ENCODE results near the gene ALG10B.

DNA sequence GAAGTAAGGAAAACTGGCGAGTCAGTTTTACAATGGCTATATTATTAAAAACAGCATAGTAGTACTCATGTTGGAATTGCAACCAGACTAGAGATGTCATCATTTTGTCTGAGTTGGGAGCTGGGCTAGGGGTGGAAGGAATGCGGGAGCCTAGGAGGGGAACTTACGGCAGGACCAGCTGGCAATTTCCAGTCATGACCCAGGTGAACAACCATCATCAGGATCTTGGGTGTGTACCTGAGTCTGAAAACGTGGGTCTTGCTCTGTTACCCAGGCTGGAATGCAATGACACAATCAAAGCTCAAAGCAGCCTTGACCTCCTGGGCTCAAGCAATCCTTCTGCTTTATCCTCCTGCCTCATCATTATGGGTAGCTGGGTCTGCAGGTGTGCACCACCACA lies 50.9 kb downstream of the ALG10B start:
- TF ChIP-seq, protein P1, sequence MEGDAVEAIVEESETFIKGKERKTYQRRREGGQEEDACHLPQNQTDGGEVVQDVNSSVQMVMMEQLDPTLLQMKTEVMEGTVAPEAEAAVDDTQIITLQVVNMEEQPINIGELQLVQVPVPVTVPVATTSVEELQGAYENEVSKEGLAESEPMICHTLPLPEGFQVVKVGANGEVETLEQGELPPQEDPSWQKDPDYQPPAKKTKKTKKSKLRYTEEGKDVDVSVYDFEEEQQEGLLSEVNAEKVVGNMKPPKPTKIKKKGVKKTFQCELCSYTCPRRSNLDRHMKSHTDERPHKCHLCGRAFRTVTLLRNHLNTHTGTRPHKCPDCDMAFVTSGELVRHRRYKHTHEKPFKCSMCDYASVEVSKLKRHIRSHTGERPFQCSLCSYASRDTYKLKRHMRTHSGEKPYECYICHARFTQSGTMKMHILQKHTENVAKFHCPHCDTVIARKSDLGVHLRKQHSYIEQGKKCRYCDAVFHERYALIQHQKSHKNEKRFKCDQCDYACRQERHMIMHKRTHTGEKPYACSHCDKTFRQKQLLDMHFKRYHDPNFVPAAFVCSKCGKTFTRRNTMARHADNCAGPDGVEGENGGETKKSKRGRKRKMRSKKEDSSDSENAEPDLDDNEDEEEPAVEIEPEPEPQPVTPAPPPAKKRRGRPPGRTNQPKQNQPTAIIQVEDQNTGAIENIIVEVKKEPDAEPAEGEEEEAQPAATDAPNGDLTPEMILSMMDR (IDR thresholded peaks at IDR 0.05; ENCODE audit: low read depth, low read length): no peak
- no peak for TF ChIP-seq EZH2phosphoT487 (IDR thresholded peaks at IDR 0.05; ENCODE audit: low read depth)

All from OCI-LY3 (cell line).